ENCODE measurements around the gene MPRIP.

Gene MPRIP

DNA sequence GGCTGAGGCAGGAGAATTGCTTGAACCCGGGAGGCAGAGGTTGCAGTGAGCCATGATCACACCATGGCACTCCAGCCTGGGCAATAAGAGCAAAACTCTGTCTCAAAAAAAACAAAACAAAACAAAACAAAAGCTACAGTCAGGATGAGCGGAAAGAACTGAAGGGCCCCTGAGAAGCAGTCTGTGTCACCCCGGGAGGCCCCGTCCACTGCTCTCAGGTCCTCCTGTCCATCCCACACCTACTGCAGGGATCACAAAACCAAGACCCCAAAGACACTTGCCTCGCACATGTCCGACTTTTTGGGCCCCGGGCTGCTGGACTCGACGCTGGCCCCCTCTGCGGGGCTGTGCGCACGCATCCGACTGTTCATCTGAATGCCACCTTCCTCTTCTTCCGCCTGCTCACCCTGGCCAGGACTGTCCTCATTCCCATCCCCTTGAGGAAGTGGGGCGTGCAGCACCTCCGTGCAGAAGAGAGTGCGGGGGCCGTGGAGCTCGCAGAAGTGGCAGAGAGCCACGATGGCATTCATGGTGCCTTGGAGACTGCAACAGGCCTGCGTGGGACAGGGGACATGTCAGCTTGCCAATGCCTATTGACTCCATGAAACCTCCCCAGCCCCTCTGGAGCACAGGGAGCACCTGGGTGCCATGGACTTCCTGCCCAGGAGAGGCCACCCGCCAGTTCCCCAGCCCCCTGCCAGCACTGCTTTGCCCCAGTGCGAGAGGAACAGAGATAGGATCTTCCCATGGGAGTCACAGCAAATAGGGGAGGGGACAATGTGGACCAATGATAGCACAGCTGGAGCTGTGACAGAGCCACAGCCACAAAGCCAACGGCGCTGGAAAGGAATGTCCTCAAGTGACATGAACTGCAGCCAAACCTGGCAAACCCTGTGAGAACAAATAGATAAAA lies 185.6 kb downstream of the MPRIP start (continued):
- TF ChIP-seq ZSCAN5A (tag by site-specific recombination; IDR thresholded peaks at IDR 0.05) = no peak
- TF ChIP-seq ZNF146 (tag by site-specific recombination; IDR thresholded peaks at IDR 0.05) = no peak
- no peak for TF ChIP-seq ZFP41 (tag by site-specific recombination; IDR thresholded peaks at IDR 0.05; ENCODE audit: borderline replicate concordance)
- no peak for TF ChIP-seq ZNF544 (tag by site-specific recombination; IDR thresholded peaks at IDR 0.05)
- TF ChIP-seq GLIS2 (tag by site-specific recombination; IDR thresholded peaks at IDR 0.05) = no peak
- no peak for TF ChIP-seq ZNF48 (tag by site-specific recombination; IDR thresholded peaks at IDR 0.05)
- TF ChIP-seq ZNF324 (tag by site-specific recombination; IDR thresholded peaks at IDR 0.05) = no peak
- no peak for TF ChIP-seq ZNF169 (tag by site-specific recombination; IDR thresholded peaks at IDR 0.05)
- TF ChIP-seq ZFP37 (tag by site-specific recombination; IDR thresholded peaks at IDR 0.05) = no peak
- TF ChIP-seq, protein P1, sequence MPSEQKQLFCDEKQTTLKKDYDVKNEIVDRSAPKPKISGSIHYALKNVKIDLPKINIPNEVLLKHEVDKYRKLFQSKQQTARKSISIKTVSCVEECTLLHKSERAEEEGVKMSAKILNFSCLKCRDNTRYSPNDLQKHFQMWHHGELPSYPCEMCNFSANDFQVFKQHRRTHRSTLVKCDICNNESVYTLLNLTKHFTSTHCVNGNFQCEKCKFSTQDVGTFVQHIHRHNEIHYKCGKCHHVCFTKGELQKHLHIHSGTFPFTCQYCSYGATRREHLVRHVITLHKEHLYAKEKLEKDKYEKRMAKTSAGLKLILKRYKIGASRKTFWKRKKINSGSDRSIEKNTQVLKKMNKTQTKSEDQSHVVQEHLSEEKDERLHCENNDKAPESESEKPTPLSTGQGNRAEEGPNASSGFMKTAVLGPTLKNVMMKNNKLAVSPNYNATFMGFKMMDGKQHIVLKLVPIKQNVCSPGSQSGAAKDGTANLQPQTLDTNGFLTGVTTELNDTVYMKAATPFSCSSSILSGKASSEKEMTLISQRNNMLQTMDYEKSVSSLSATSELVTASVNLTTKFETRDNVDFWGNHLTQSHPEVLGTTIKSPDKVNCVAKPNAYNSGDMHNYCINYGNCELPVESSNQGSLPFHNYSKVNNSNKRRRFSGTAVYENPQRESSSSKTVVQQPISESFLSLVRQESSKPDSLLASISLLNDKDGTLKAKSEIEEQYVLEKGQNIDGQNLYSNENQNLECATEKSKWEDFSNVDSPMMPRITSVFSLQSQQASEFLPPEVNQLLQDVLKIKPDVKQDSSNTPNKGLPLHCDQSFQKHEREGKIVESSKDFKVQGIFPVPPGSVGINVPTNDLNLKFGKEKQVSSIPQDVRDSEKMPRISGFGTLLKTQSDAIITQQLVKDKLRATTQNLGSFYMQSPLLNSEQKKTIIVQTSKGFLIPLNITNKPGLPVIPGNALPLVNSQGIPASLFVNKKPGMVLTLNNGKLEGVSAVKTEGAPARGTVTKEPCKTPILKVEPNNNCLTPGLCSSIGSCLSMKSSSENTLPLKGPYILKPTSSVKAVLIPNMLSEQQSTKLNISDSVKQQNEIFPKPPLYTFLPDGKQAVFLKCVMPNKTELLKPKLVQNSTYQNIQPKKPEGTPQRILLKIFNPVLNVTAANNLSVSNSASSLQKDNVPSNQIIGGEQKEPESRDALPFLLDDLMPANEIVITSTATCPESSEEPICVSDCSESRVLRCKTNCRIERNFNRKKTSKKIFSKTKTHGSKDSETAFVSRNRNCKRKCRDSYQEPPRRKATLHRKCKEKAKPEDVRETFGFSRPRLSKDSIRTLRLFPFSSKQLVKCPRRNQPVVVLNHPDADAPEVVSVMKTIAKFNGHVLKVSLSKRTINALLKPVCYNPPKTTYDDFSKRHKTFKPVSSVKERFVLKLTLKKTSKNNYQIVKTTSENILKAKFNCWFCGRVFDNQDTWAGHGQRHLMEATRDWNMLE (tag by site-specific recombination; conservative IDR thresholded peaks at IDR 0.05; ENCODE audit: low read depth) = no peak

DNA sequence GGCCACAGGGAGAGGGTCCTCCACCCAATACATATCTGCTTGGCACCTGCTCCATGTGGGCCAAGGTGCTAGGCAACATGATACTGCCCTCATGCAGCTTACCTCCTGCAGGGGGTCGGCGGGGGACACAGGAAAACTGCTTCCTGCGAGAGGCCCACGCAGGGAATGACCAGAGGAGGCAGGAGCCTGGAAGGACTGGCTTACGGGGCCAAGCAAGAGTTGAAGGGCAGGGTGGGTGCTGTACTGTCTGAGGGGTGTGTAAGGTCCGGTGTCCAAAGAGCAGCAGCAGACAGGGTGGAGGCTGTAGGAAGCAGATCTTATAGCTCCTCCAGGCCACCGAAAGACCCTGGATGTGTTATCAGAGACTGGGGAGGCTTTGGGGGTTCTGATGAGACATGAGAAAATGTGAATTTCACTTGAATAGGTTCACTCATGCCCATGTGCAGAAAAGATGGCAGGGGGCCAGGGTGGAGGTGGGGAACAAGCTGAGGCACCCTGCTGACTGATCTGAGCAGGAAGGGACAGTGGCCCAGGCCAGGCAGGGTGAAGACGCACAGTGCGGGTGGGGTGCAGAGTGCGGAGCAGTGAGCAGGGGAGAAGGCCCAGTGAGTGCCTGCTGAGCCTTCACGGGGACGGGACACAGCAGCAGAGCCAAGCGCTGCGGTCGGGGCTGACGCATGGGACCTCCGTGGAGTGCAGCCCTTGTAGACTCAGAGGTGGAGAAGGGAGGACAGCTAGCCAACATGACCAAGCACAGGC lies 186.4 kb downstream of the MPRIP start:
- TF ChIP-seq ZIC2 (tag by site-specific recombination; IDR thresholded peaks at IDR 0.05) = peak; percentile 33; the same call in 1 of the 2 replicates
- TF ChIP-seq GLIS1 (tag by site-specific recombination; IDR thresholded peaks at IDR 0.05) = peak; percentile 29; the same call in 1 of the 2 replicates
- TF ChIP-seq FEZF1 (tag by site-specific recombination; IDR thresholded peaks at IDR 0.05) = no peak
- ChIA-PET CTCF (interaction anchor here (0.6 kb wide), 2 partner anchors 42 to 85 kb away, joined by 3 to 4 read pairs; no protein-coding TSS in a partner anchor), POLR2A (no interaction called here)
- Histone ChIP-seq H3K4me1 (ENCODE audit: control insufficient read depth, insufficient read depth, low read length) (no peaks in the 10 kb centered on the region), H3K9me3 (ENCODE audit: control insufficient read depth, insufficient read depth, low read depth, low read length) (no peaks in the 10 kb centered on the region), H3K36me3 (ENCODE audit: control insufficient read depth in 2 of 2, insufficient read depth in 1 of 2, low read length in 2 of 2) (peaks cover 52 to 91% of the 10 kb centered on the region in 2 experiments), H3K27ac (ENCODE audit: extremely low read depth, low read depth, low read length) (no peak overlapping the region), H3K4me3 (ENCODE audit: low read depth, low read length) (no peak overlapping the region)
